DOHH2 (cell line): Measurements from ENCODE around the gene CDH24.

Experiments
- H3F3A ChIP-seq: fragments of 200-600 bp; sonication (generic), shearing (Covaris generic); 2 replicates; pipeline ENCODE4 v1.6.0; 2016; ENCODE audit warnings: antibody characterized with exemption, mild to moderate bottlenecking; ENCODE audit not compliant: control insufficient read depth, insufficient read depth
- H3K27ac ChIP-seq: fragments of 200-600 bp; sonication (generic); 2 replicates; pipeline ENCODE4 v1.5.1; 2014; ENCODE audit warnings: low read depth, mild to moderate bottlenecking, low read length, moderate library complexity
- H3K27me3 ChIP-seq: fragments of 200-600 bp; sonication (generic); 2 replicates; pipeline ENCODE4 v1.6.1; 2014; ENCODE audit warnings: mild to moderate bottlenecking, low read length, mixed read lengths; ENCODE audit not compliant: control insufficient read depth
- H3K36me3 ChIP-seq: fragments of 200-600 bp; sonication (generic); 2 replicates; pipeline ENCODE4 v1.6.1; 2014; ENCODE audit warnings: mild to moderate bottlenecking, low read length, moderate library complexity, mixed read lengths; ENCODE audit not compliant: control insufficient read depth
- H3K4me1 ChIP-seq: fragments of 200-600 bp; sonication (generic); 2 replicates; pipeline ENCODE4 v1.6.1; 2014; ENCODE audit warnings: mild to moderate bottlenecking, low read length, mixed read lengths; ENCODE audit not compliant: control insufficient read depth
- H3K4me2 ChIP-seq: fragments of 200-600 bp; sonication (generic); 2 replicates; pipeline ENCODE4 v1.6.0; 2014; ENCODE audit warnings: mild to moderate bottlenecking, low read length, moderate library complexity
- H3K4me3 ChIP-seq: fragments of 200-600 bp; sonication (generic); 2 replicates; pipeline ENCODE4 v1.5.1; 2014; ENCODE audit warnings: mild to moderate bottlenecking, low read length, mixed read lengths
- H3K79me2 ChIP-seq: fragments of 200-600 bp; sonication (generic); 2 replicates; pipeline ENCODE4 v1.6.1; 2014; ENCODE audit warnings: mild to moderate bottlenecking, low read length, mixed read lengths; ENCODE audit not compliant: control insufficient read depth
- H3K9me2 ChIP-seq: fragments of 200-600 bp; sonication (generic); replicated peaks from 2 replicates; pipeline ENCODE4 v1.6.1; 2014; ENCODE audit warnings: mild to moderate bottlenecking, low read length, mixed read lengths; ENCODE audit not compliant: control insufficient read depth
- H3K9me3 ChIP-seq: fragments of 200-600 bp; sonication (generic); 2 replicates; pipeline ENCODE4 v1.6.1; 2014; ENCODE audit warnings: antibody characterized with exemption, low read length, mixed read lengths; ENCODE audit not compliant: control insufficient read depth, insufficient read depth
- H4K20me1 ChIP-seq: fragments of 200-600 bp; sonication (generic); 2 replicates; pipeline ENCODE4 v1.6.0; 2014; ENCODE audit warnings: low read depth, mild to moderate bottlenecking, antibody characterized with exemption, low read length, moderate library complexity; ENCODE audit not compliant: control insufficient read depth, insufficient read depth
- EZH2phosphoT487 ChIP-seq: fragments of 200-600 bp; sonication (generic); IDR thresholded peaks from 2 replicates; pipeline ENCODE4 v1.6.1; 2017; ENCODE audit warnings: borderline replicate concordance, mild to moderate bottlenecking, antibody characterized with exemption, low read length, moderate library complexity, mixed read lengths
- TF ChIP-seq, protein P1 (sequence below): fragments of 200-600 bp; sonication (generic); IDR thresholded peaks from one replicate; pipeline ENCODE4 v1.5.1; 2014; ENCODE audit warnings: antibody characterized with exemption, mild to moderate bottlenecking, low read depth, low read length; ENCODE audit not compliant: poor library complexity, severe bottlenecking

CDH24 gene

GRCh38 chr14:23024612-23025075, 32.7 kb downstream of the CDH24 start:
- no peaks in the 10 kb centered on the region for H4K20me1 ChIP-seq
- no peaks in the 10 kb centered on the region for H3K9me3 ChIP-seq
- peaks cover 9% of the 10 kb centered on the region for H3K79me2 ChIP-seq
- H3F3A ChIP-seq: peaks cover 3% of the 10 kb centered on the region
- H3K9me2 ChIP-seq: no peaks in the 10 kb centered on the region
- no peaks in the 10 kb centered on the region for H3K4me1 ChIP-seq
- H3K27ac ChIP-seq: no peak overlapping the region
- peaks cover 32% of the 10 kb centered on the region for H3K36me3 ChIP-seq
- H3K27me3 ChIP-seq: no peaks in the 10 kb centered on the region
- H3K4me3 ChIP-seq: no peak overlapping the region
- H3K4me2 ChIP-seq: no peak overlapping the region
- TF ChIP-seq, protein P1, sequence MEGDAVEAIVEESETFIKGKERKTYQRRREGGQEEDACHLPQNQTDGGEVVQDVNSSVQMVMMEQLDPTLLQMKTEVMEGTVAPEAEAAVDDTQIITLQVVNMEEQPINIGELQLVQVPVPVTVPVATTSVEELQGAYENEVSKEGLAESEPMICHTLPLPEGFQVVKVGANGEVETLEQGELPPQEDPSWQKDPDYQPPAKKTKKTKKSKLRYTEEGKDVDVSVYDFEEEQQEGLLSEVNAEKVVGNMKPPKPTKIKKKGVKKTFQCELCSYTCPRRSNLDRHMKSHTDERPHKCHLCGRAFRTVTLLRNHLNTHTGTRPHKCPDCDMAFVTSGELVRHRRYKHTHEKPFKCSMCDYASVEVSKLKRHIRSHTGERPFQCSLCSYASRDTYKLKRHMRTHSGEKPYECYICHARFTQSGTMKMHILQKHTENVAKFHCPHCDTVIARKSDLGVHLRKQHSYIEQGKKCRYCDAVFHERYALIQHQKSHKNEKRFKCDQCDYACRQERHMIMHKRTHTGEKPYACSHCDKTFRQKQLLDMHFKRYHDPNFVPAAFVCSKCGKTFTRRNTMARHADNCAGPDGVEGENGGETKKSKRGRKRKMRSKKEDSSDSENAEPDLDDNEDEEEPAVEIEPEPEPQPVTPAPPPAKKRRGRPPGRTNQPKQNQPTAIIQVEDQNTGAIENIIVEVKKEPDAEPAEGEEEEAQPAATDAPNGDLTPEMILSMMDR: no peak
- TF ChIP-seq EZH2phosphoT487: no peak

DNA sequence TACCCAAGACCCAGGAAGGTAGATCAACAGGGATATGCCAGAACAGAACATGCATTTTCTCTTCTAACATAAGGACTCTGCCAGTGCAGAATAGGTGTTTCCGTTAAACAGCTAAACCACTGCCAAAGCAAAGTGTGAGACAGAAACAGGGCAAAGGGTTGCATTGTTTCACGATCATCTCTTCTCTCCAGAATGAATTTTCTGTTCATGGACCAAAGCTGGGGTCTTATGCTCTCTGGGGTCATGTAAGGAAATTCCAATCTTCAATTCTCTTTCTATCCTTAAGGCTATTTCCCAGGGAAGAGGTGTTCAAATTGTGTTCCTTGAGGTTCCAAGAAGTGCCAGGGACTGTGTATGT, 33.5 kb downstream of the CDH24 start:
- H3K4me1 ChIP-seq: no peaks in the 10 kb centered on the region
- H3K27me3 ChIP-seq: no peaks in the 10 kb centered on the region
- H3K27ac ChIP-seq: no peak overlapping the region
- peaks cover 2% of the 10 kb centered on the region for H3K79me2 ChIP-seq
- peaks cover 3% of the 10 kb centered on the region for H3F3A ChIP-seq
- H4K20me1 ChIP-seq: no peaks in the 10 kb centered on the region
- H3K9me2 ChIP-seq: no peaks in the 10 kb centered on the region
- TF ChIP-seq, protein P1: no peak
- no peak for TF ChIP-seq EZH2phosphoT487
- H3K4me2 ChIP-seq: no peak overlapping the region
- H3K4me3 ChIP-seq: no peak overlapping the region
- peaks cover 24% of the 10 kb centered on the region for H3K36me3 ChIP-seq
- H3K9me3 ChIP-seq: no peaks in the 10 kb centered on the region

GRCh38 chr14:23023022-23023794, 34.1 kb downstream of the CDH24 start:
- Histone ChIP-seq H3K27me3 (no peaks in the 10 kb centered on the region), H3F3A (peaks cover 3% of the 10 kb centered on the region), H3K4me2 (no peak overlapping the region), H3K36me3 (peaks cover 20% of the 10 kb centered on the region), H4K20me1 (no peaks in the 10 kb centered on the region), H3K79me2 (no peaks in the 10 kb centered on the region), H3K4me3 (no peak overlapping the region), H3K27ac (no peak overlapping the region), H3K9me2 (no peaks in the 10 kb centered on the region), H3K9me3 (no peaks in the 10 kb centered on the region), H3K4me1 (no peaks in the 10 kb centered on the region)
- TF ChIP-seq, protein P1: no peak
- TF ChIP-seq EZH2phosphoT487: no peak
